C4-2B (cell line): ENCODE measurements around the gene PDGFB.

Source experiments
- CTCF ChIP-seq: fragments of 450-650 bp; conservative IDR thresholded peaks from 2 replicates; pipeline ENCODE4 v1.5.1; 2017; ENCODE audit warnings: mild to moderate bottlenecking
- ZFX ChIP-seq: fragments of 450-650 bp; IDR thresholded peaks from 2 replicates; pipeline ENCODE4 v1.6.1; 2017

GRCh38 chr22:39216143-39216490 is 28.7 kb downstream of the PDGFB start:
- no peak; the same call in 1 of the 2 replicates for TF ChIP-seq CTCF
- no peak for TF ChIP-seq ZFX
